Small intestine (tissue), 16 donors: ENCODE results near the gene CDHR1. TPM values are rescaled to one million over a fixed set of nuclear protein-coding genes. Genes with fewer than 3 reads are reported as not detected.
A peak's percentile ranks its signal among the peaks of the same experiment; 100 is the strongest.
"Not testable (repeated sequence)": the region's sequence is repeated elsewhere in the genome, so short reads cannot be mapped to it uniquely, and the experiment has no call there.

Source experiments
- DNase-seq, 2 donors: peaks; one replicate each; pipeline versions ENCODE4 v3.0.0 to v3.0.0-alpha.2; 2013
- FAIRE-seq: peaks from 2 replicates; lab custom pipeline; 2012; peaks lifted over from hg19 to GRCh38; lab: Jason Lieb, UNC
- H3K27ac ChIP-seq, 3 donors: one replicate each; pipeline ENCODE4 v1.5.1; 2013; ENCODE audit warnings: low read length in 2 of 3, mild to moderate bottlenecking in 2 of 3, control low read depth in 1 of 3, inconsistent platforms in 1 of 3, low read depth in 1 of 3, moderate library complexity in 1 of 3
- H3K27me3 ChIP-seq, 3 donors: one replicate each; pipeline ENCODE4 v1.6.1; 2013; ENCODE audit warnings: low read length in 3 of 3, inconsistent platforms in 1 of 3; ENCODE audit not compliant: control insufficient read depth in 3 of 3, insufficient read depth in 3 of 3
- H3K36me3 ChIP-seq, 3 donors: one replicate each; pipeline ENCODE4 v1.6.1; 2013; ENCODE audit warnings: low read length in 3 of 3, inconsistent platforms in 1 of 3, low read depth in 1 of 3, mild to moderate bottlenecking in 1 of 3, moderate library complexity in 1 of 3; ENCODE audit not compliant: control insufficient read depth in 3 of 3, insufficient read depth in 2 of 3
- H3K4me1 ChIP-seq, 3 donors: one replicate each; pipeline ENCODE4 v1.6.1; 2013; ENCODE audit warnings: low read length in 2 of 3, inconsistent platforms in 1 of 3, low read depth in 1 of 3, mild to moderate bottlenecking in 1 of 3, moderate library complexity in 1 of 3; ENCODE audit not compliant: control insufficient read depth in 3 of 3, insufficient read depth in 2 of 3
- H3K4me3 ChIP-seq, 3 donors: one replicate each; pipeline ENCODE4 v1.5.1; 2013; ENCODE audit warnings: low read length in 3 of 3, control low read depth in 1 of 3, inconsistent platforms in 1 of 3, low read depth in 1 of 3, mild to moderate bottlenecking in 1 of 3, moderate library complexity in 1 of 3
- H3K9me3 ChIP-seq, 2 donors: one replicate each; pipeline ENCODE4 v1.6.1; 2013; ENCODE audit warnings: low read depth in 1 of 2, low read length in 1 of 2; ENCODE audit not compliant: control insufficient read depth in 2 of 2, insufficient read depth in 1 of 2
- WGBS, 3 donors: extraction: QIAGEN DNeasy Blood & Tissue Kit; methylation state at CpG; one replicate each; pipeline ENCODE4 v1.1.7; 2013; 5-methylcytosine and 5-hydroxymethylcytosine counted together
- long read RNA-seq, 10 donors: transcript quantifications; one replicate each; lab custom pipeline, GENCODE V29; 2026
- polyA plus RNA-seq, 4 donors: library from polyadenylated mRNA; stranded (reverse) in 3 of 4; unstranded in 1 of 4; fragments of 200-250 nt in 3 of 4; fragments of 120-200 nt in 1 of 4; gene quantifications; one replicate each; pipeline versions ENCODE4 v1.2.1 to v1.2.3, GENCODE V29; 2013
- donor health status: healthy with polysubstance abuse.
- donor health status: control.
- donor health status: control.
- donor health status: Bipolar disorder and iron deficiency.
- donor health status: healthy.

Gene CDHR1
- polyA plus RNA-seq = 10 to 100 TPM in 1 of 4 donors, under 1 TPM in 1, not detected in 2; 0.06 to 18.2 TPM
- long read RNA-seq, donor 1 = 0 reads
- long read RNA-seq, donor 2 = 0 reads
- long read RNA-seq, donor 3 = 0 reads
- long read RNA-seq, donor 4 = 0 reads
- long read RNA-seq, donor 5 = 0 reads
- long read RNA-seq, donor 6 = 0 reads
- long read RNA-seq, donor 7 = 0 reads
- long read RNA-seq, donor 8 = 0 reads
- long read RNA-seq, donor 9 = 0 reads
- long read RNA-seq, donor 10, full-length matches to known transcripts = 3 of 3 reads
- long read RNA-seq, donor 10, partial matches to known transcripts = 0 of 3 reads
- long read RNA-seq, donor 10, other reads (novel, unspliced or antisense) = 0 of 3 reads

DNA sequence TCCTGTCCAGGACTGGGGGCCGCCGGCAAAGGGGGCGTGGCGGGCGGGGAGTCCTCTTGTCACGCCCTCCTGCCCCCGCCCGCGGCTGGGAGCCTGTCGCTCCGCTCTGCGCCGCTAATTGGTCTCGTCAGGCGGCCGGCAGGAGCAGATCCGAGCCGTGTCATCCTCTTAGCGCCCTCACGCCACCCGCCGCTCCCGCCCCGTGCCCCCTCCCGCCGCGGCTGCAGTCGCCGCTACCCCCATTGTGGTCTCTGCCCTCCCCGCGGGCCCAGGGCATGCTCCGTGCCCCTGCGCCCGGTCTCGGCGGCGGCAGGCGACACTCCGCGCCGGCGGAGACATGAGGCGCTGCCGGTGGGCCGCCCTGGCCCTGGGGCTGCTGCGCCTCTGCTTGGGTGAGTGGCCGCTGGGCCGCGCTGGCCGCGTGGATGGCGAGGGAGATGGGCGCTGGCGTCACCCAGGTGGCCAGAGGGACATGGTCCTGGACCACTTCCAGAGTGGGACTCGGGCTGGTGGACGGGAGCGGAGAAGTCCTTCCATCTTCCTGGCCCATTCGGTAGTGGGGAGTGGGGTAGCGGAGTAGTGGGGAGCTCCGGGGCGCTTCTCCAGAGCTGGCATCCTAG lies at the start of gene CDHR1:
TSS of gene CDHR1 (plus strand) at position 114 of the 620 bp plus-strand sequence. CDS start at position 338, 224 bp downstream.
- peaks cover 11 to 50% (median 18%) of the 10 kb centered on the region in 3 donors for H3K27me3 ChIP-seq
- H3K4me1 ChIP-seq = peaks cover 0 to 9% (median 0%) of the 10 kb centered on the region in 3 donors
- peak within 1 kb of the TSS; percentile 20 to 29 (median 28) for H3K4me3 ChIP-seq
- 1 to 2% (median 2%) methylated on average over 38 to 61 of the region's 61 CpGs for WGBS, 3 donors
- no peaks in the 10 kb centered on the region for H3K36me3 ChIP-seq
- H3K9me3 ChIP-seq = no peaks in the 10 kb centered on the region
- FAIRE-seq = no peak
- DNase-seq = peak in 1 of 2 donors; percentile 65
- H3K27ac ChIP-seq = no peak within 1 kb of the TSS

DNA sequence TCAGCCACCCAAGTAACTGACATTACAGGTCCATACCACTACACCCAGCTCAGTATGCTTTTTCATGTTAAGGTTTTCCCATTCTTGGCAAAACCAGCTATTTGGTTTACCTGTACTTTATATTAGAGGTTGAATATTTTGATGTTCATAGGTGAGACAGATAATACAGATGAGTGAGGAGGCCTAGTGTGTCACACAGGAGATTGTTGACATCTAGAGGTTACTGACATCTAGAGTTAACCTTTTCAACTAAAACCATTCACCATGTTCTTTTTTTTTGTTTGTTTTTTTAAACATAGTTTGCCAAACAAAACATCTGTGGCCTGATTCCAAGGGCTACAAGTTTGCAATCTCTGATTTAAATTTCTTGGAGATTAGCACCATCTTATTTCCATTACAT lies 47.0 kb upstream of the CDHR1 start:
- Histone ChIP-seq H3K27me3 (no peaks in the 10 kb centered on the region), H3K36me3 (peaks cover 16 to 43% (median 19%) of the 10 kb centered on the region in 3 donors), H3K4me1 (no peaks in the 10 kb centered on the region), H3K4me3 (no peak overlapping the region), H3K9me3 (no peaks in the 10 kb centered on the region), H3K27ac (no peak overlapping the region)
- no peak for DNase-seq
- FAIRE-seq = no peak

DNA sequence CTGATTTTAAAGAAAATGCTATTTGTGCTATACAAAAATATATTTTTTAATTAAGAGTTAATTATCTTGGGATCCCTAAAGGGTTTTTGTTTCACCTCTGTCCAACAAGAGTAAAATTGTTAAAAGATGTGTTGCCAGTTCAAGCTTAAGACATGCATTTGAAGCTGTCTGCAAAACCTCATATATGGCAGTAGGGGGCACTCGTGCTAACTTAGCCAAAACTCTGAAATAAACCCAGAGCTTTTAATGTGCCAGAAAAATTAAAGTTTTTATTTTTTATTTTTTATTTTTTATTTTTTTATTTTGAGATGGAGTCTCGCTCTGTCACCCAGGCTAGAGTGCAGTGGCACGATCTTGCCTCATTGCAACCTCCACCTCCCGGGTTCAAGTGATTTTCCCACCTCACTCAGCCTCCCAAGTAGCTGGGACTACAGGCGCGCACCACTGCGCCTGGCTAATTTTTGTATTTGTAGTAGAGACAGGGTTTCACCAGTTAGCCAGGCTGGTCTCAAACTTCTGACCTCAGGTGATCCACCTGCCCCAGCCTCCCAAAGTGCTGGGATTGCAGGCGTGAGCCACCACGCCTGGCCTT lies 46.2 kb upstream of the CDHR1 start:
- not testable (repeated sequence) for H3K27ac ChIP-seq, H3K4me3 ChIP-seq, H3K4me1 ChIP-seq, H3K27me3 ChIP-seq, H3K9me3 ChIP-seq
- DNase-seq (peak; percentile 17 to 36), FAIRE-seq (peak; percentile 57)
- WGBS, 3 donors = 80 to 84% (median 83%) methylated on average over 9 of the region's 9 CpGs
- H3K36me3 ChIP-seq = peaks cover 15 to 42% (median 17%) of the 10 kb centered on the region in 3 donors

DNA sequence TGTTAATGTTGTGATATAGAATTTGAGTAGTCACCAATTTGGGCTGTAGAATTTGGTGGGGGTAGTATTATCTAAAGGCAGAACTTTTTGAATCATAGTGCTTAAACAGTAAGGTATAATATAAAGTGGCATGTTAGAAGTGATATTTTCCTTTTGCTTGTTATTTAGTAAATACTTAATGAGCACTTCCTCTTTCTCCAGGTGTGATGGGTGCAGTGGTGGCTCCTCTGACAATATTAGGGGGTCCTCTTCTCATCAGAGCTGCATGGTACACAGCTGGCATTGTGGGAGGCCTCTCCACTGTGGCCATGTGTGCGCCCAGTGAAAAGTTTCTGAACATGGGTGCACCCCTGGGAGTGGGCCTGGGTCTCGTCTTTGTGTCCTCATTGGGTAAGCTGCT lies 44.5 kb upstream of the CDHR1 start:
- no peaks in the 10 kb centered on the region for H3K4me1 ChIP-seq
- no peak overlapping the region for H3K27ac ChIP-seq
- FAIRE-seq (no peak), DNase-seq (no peak)
- no peak overlapping the region for H3K4me3 ChIP-seq
- H3K27me3 ChIP-seq = no peaks in the 10 kb centered on the region
- 96 to 98% (median 98%) methylated on average over 2 of the region's 2 CpGs for WGBS, 3 donors
- no peaks in the 10 kb centered on the region for H3K9me3 ChIP-seq
- peaks cover 11 to 35% (median 17%) of the 10 kb centered on the region in 3 donors for H3K36me3 ChIP-seq

DNA sequence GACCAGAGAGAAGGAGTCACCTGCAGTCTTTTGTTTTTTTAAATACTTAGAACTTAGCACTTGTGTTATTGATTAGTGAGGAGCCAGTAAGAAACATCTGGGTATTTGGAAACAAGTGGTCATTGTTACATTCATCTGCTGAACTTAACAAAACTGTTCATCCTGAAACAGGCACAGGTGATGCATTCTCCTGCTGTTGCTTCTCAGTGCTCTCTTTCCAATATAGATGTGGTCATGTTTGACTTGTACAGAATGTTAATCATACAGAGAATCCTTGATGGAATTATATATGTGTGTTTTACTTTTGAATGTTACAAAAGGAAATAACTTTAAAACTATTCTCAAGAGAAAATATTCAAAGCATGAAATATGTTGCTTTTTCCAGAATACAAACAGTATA lies 41.6 kb upstream of the CDHR1 start:
- FAIRE-seq (no peak), DNase-seq (no peak)
- no peaks in the 10 kb centered on the region for H3K4me1 ChIP-seq
- no peak overlapping the region for H3K4me3 ChIP-seq
- peaks cover 12 to 21% (median 13%) of the 10 kb centered on the region in 3 donors for H3K36me3 ChIP-seq
- no peak overlapping the region for H3K27ac ChIP-seq
- no peaks in the 10 kb centered on the region for H3K9me3 ChIP-seq
- H3K27me3 ChIP-seq = no peaks in the 10 kb centered on the region

DNA sequence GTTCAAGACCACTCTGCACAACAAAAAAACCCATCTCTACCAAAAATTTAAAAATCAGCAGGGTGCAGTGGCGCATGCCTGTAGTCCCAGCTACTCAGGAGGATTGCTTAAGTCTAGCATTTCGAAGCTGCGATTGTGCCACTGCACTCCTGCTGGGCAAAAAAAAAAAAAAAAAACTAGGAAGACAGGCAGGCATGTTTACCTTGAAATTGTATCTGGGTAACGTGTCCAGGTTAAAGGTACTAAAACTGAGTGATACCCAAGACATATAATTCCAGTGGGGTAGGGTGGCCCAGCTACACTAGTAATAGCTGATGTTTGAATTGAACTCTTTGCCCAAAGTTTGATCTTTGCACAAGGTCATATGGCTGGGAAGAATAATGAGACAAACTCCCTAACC lies 38.8 kb upstream of the CDHR1 start:
- Histone ChIP-seq H3K27ac (no peak overlapping the region), H3K27me3 (peaks cover 0 to 5% (median 0%) of the 10 kb centered on the region in 3 donors), H3K4me1 (peaks cover 0 to 2% (median 0%) of the 10 kb centered on the region in 3 donors), H3K4me3 (no peak overlapping the region), H3K36me3 (peaks cover 4 to 12% (median 8%) of the 10 kb centered on the region in 3 donors), H3K9me3 (no peaks in the 10 kb centered on the region)
- 89 to 94% (median 92%) methylated on average over 4 of the region's 4 CpGs for WGBS, 3 donors
- DNase-seq (no peak), FAIRE-seq (no peak)

DNA sequence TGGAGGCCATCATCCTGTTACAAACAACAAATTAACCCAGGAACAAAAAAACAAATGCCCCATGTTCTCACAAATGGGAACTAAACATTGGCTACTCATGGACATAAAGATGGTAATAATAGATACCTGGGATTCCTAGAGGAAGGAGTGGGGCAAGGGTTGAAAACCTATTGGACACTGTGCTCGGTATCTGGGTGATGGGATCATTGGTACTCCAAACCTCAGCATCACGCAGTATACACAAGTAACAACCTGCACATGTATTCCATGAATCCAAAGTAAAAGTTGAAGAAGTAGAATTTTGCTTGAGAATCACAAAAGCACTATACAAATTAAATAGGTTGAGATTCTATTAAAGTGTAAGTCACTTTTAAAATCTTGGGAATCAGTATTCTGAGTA lies 38.3 kb upstream of the CDHR1 start:
- peaks cover 0 to 2% (median 0%) of the 10 kb centered on the region in 3 donors for H3K4me1 ChIP-seq
- FAIRE-seq (no peak), DNase-seq (no peak)
- peaks cover 0 to 7% (median 0%) of the 10 kb centered on the region in 3 donors for H3K27me3 ChIP-seq
- peaks cover 4 to 8% (median 7%) of the 10 kb centered on the region in 3 donors for H3K36me3 ChIP-seq
- H3K4me3 ChIP-seq = no peak overlapping the region
- WGBS, 3 donors = 84 to 93% (median 90%) methylated on average over 2 of the region's 2 CpGs
- H3K27ac ChIP-seq = no peak overlapping the region
- no peaks in the 10 kb centered on the region for H3K9me3 ChIP-seq

DNA sequence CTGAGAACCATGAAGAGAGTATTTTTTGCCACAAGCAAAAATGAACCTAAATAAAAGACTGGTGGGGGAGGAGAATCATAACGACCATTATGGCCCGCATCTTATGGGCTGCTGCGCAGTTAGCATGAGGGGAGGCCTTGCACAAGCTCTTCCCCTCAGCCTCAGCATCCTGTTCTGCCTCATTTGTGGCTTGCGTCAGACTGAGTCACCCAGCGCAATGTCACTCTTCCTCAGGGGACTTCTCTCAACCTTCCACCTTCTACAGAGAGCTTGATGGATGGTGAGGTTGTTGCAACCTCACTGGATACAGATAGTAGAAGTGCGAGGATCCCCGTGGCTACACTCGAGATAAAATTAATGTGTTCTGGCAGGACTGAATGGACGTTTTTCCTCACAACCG lies 37.6 kb upstream of the CDHR1 start:
- no peak for DNase-seq
- no peak for FAIRE-seq
- 59 to 66% (median 64%) methylated on average over 10 of the region's 10 CpGs for WGBS, 3 donors

More for the DNA sequence above, 37.6 kb upstream of the CDHR1 start:
- peaks cover 4 to 8% (median 5%) of the 10 kb centered on the region in 3 donors for H3K36me3 ChIP-seq
- H3K4me3 ChIP-seq = no peak overlapping the region
- no peaks in the 10 kb centered on the region for H3K9me3 ChIP-seq
- H3K4me1 ChIP-seq = peaks cover 0 to 2% (median 0%) of the 10 kb centered on the region in 3 donors
- H3K27ac ChIP-seq = no peak overlapping the region
- peaks cover 0 to 9% (median 0%) of the 10 kb centered on the region in 3 donors for H3K27me3 ChIP-seq
